HepG2 (cell line): ENCODE measurements around the gene IL1RAPL2.

Source experiments
- CREB1 ChIP-seq, 2 experiments: fragments of 450-650 bp in 1 of 2; IDR thresholded peaks; 2 replicates each; pipeline ENCODE4 v1.6.1; 2016 to 2017; ENCODE audit warnings: control low read depth in 1 of 2, mild to moderate bottlenecking in 1 of 2, missing compliant biosample characterization in 1 of 2, missing genetic modification characterization in 1 of 2
- FOSL2 ChIP-seq: sonication (generic); formaldehyde crosslinking; IDR thresholded peaks from 2 replicates; pipeline ENCODE4 v1.4.0; 2020; ENCODE audit warnings: missing genetic modification reagents
- HNRNPK ChIP-seq: fragments of 200-400 bp; formaldehyde crosslinking; IDR thresholded peaks from 2 replicates; pipeline ENCODE4 v1.6.1; 2018; ENCODE audit warnings: low read length, low read depth, moderate library complexity, mild to moderate bottlenecking; ENCODE audit not compliant: poor library complexity, severe bottlenecking
- SMC3 ChIP-seq: IDR thresholded peaks from 2 replicates; pipeline ENCODE4 v1.6.1; 2011; ENCODE audit warnings: low read length, improper control_type of control experiment
- SOX6 ChIP-seq, 2 experiments: fragments of 450-650 bp in 1 of 2; sonication (generic) in 1 of 2; formaldehyde crosslinking in 1 of 2; IDR thresholded peaks; 2 replicates each; pipeline versions ENCODE4 v1.4.0 to v1.6.1; 2017 to 2020; ENCODE audit warnings: antibody characterized with exemption in 1 of 2, mild to moderate bottlenecking in 1 of 2, missing genetic modification reagents in 1 of 2
- ZNF121 ChIP-seq: sonication (generic); formaldehyde crosslinking; IDR thresholded peaks from 2 replicates; pipeline ENCODE4 v1.5.0; 2020; ENCODE audit warnings: mild to moderate bottlenecking, missing genetic modification reagents
- TF ChIP-seq, protein P1 (sequence below): sonication (generic); formaldehyde crosslinking; IDR thresholded peaks from 2 replicates; pipeline ENCODE4 v1.4.0; 2020; ENCODE audit warnings: missing genetic modification reagents
- TF ChIP-seq, protein P2 (sequence below): sonication (generic); formaldehyde crosslinking; IDR thresholded peaks from 2 replicates; pipeline ENCODE4 v1.5.0; 2020; ENCODE audit warnings: mild to moderate bottlenecking, missing genetic modification reagents, moderate library complexity
- TF ChIP-seq, protein P3 (sequence below), 2 experiments: sonication (generic) in 1 of 2; formaldehyde crosslinking in 1 of 2; IDR thresholded peaks; 2 replicates each; pipeline versions ENCODE4 v1.4.0 to v1.6.1; 2018 to 2020; ENCODE audit warnings: missing genetic modification reagents in 2 of 2, borderline replicate concordance in 1 of 2, low read depth in 1 of 2, mild to moderate bottlenecking in 1 of 2, missing biosample characterization in 1 of 2
- TF ChIP-seq, protein P4 (sequence below): sonication (generic); formaldehyde crosslinking; IDR thresholded peaks from 2 replicates; pipeline ENCODE4 v1.4.0; 2020; ENCODE audit warnings: missing genetic modification reagents

GRCh38 chrX:105167233-105167632 lies 601.2 kb downstream of the IL1RAPL2 start:
- TF ChIP-seq, protein P1, sequence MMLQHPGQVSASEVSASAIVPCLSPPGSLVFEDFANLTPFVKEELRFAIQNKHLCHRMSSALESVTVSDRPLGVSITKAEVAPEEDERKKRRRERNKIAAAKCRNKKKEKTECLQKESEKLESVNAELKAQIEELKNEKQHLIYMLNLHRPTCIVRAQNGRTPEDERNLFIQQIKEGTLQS, result no peak
- TF ChIP-seq SMC3, result no peak
- no peak for TF ChIP-seq SOX6 (IDR thresholded peaks at IDR 0.05)
- no peak for TF ChIP-seq SOX6 (CRISPR knock-in tag; IDR thresholded peaks at IDR 0.05)
- TF ChIP-seq, protein P2, sequence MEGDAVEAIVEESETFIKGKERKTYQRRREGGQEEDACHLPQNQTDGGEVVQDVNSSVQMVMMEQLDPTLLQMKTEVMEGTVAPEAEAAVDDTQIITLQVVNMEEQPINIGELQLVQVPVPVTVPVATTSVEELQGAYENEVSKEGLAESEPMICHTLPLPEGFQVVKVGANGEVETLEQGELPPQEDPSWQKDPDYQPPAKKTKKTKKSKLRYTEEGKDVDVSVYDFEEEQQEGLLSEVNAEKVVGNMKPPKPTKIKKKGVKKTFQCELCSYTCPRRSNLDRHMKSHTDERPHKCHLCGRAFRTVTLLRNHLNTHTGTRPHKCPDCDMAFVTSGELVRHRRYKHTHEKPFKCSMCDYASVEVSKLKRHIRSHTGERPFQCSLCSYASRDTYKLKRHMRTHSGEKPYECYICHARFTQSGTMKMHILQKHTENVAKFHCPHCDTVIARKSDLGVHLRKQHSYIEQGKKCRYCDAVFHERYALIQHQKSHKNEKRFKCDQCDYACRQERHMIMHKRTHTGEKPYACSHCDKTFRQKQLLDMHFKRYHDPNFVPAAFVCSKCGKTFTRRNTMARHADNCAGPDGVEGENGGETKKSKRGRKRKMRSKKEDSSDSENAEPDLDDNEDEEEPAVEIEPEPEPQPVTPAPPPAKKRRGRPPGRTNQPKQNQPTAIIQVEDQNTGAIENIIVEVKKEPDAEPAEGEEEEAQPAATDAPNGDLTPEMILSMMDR (CRISPR knock-in tag), result no peak
- TF ChIP-seq, protein P3, sequence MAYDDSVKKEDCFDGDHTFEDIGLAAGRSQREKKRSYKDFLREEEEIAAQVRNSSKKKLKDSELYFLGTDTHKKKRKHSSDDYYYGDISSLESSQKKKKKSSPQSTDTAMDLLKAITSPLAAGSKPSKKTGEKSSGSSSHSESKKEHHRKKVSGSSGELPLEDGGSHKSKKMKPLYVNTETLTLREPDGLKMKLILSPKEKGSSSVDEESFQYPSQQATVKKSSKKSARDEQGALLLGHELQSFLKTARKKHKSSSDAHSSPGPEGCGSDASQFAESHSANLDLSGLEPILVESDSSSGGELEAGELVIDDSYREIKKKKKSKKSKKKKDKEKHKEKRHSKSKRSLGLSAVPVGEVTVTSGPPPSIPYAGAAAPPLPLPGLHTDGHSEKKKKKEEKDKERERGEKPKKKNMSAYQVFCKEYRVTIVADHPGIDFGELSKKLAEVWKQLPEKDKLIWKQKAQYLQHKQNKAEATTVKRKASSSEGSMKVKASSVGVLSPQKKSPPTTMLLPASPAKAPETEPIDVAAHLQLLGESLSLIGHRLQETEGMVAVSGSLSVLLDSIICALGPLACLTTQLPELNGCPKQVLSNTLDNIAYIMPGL (CRISPR knock-in tag; IDR thresholded peaks at IDR 0.05; ENCODE audit: borderline replicate concordance in 1 of 2, low read depth in 1 of 2), result no peak
- no peak for TF ChIP-seq CREB1 (IDR thresholded peaks at IDR 0.05)
- TF ChIP-seq CREB1 (CRISPR knock-in tag; IDR thresholded peaks at IDR 0.05), result no peak
- no peak for TF ChIP-seq FOSL2
- no peak for TF ChIP-seq HNRNPK
- no peak for TF ChIP-seq ZNF121 (CRISPR knock-in tag)
- TF ChIP-seq, protein P4, sequence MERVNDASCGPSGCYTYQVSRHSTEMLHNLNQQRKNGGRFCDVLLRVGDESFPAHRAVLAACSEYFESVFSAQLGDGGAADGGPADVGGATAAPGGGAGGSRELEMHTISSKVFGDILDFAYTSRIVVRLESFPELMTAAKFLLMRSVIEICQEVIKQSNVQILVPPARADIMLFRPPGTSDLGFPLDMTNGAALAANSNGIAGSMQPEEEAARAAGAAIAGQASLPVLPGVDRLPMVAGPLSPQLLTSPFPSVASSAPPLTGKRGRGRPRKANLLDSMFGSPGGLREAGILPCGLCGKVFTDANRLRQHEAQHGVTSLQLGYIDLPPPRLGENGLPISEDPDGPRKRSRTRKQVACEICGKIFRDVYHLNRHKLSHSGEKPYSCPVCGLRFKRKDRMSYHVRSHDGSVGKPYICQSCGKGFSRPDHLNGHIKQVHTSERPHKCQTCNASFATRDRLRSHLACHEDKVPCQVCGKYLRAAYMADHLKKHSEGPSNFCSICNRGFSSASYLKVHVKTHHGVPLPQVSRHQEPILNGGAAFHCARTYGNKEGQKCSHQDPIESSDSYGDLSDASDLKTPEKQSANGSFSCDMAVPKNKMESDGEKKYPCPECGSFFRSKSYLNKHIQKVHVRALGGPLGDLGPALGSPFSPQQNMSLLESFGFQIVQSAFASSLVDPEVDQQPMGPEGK (CRISPR knock-in tag), result no peak
